Panc1 (cell line): ENCODE measurements around the gene ADRM1. TPM values are rescaled to one million over a fixed set of nuclear protein-coding genes. Genes with fewer than 3 reads are reported as not detected.
A peak's percentile ranks its signal among the peaks of the same experiment; 100 is the strongest.

Source experiments
- ATAC-seq: fragments of 200-7000 bp; cut with Tn5 transposase; 2 replicates; pipeline ENCODE4 v1.9.1; 2020; ENCODE audit warnings: mild to moderate bottlenecking, moderate library complexity
- BruUV-seq: library from RNA; stranded (reverse); fragments of 400-500 nt; replicated peaks from 2 replicates; lab custom pipeline; 2021; lab: Mats Ljungman, UMichigan
- CTCF ChIA-PET: fragments of 300-600 bp; sonication (Branson Sonifier 250); formaldehyde crosslinking; loops from one replicate; lab custom pipeline; 2022; ENCODE audit warnings: antibody characterized with exemption; lab: Charles Lee
- POLR2A ChIA-PET: fragments of 300-600 bp; sonication (Branson Sonifier 250); formaldehyde crosslinking; loops from one replicate; lab custom pipeline; 2022; ENCODE audit warnings: antibody characterized with exemption; lab: Charles Lee
- DNase-seq: peaks from one replicate; pipeline ENCODE4 v3.0.0-alpha.2; 2010; ENCODE audit warnings: low read depth, low spot score
- H3K27ac ChIP-seq: 2 replicates; pipeline ENCODE4 v1.5.1; 2011; ENCODE audit warnings: mild to moderate bottlenecking, low read length, inconsistent platforms
- H3K27me3 ChIP-seq: fragments of 200-500 bp; sonication (Bioruptor generic); 2 replicates; pipeline ENCODE4 v1.6.0; 2014; ENCODE audit warnings: low read length, inconsistent platforms; ENCODE audit not compliant: control insufficient read depth, insufficient read depth
- H3K36me3 ChIP-seq: fragments of 200-500 bp; sonication (Bioruptor generic); 2 replicates; pipeline ENCODE4 v1.5.1; 2014; ENCODE audit warnings: inconsistent platforms, mild to moderate bottlenecking, low read length, moderate library complexity; ENCODE audit not compliant: control insufficient read depth, insufficient read depth
- H3K4me1 ChIP-seq: 2 replicates; pipeline ENCODE4 v1.5.1; 2011; ENCODE audit warnings: inconsistent platforms, mild to moderate bottlenecking, low read length, moderate library complexity; ENCODE audit not compliant: control insufficient read depth, insufficient read depth
- H3K4me3 ChIP-seq, 2 experiments: 2 replicates each; pipeline ENCODE4 v1.5.1; 2011 to 2012; ENCODE audit warnings: low read depth in 2 of 2, low read length in 2 of 2, mild to moderate bottlenecking in 2 of 2, inconsistent platforms in 1 of 2, moderate library complexity in 1 of 2
- H3K9me3 ChIP-seq: fragments of 200-500 bp; sonication (Bioruptor generic); 2 replicates; pipeline ENCODE4 v1.5.1; 2014; ENCODE audit warnings: low read depth, mild to moderate bottlenecking, inconsistent platforms, low read length, moderate library complexity; ENCODE audit not compliant: control insufficient read depth, insufficient read depth
- POLR2AphosphoS5 ChIP-seq: IDR thresholded peaks from 2 replicates; pipeline ENCODE4 v1.6.1; 2012; ENCODE audit warnings: mild to moderate bottlenecking, low read depth, low read length, moderate library complexity
- SIN3A ChIP-seq: IDR thresholded peaks from 2 replicates; pipeline ENCODE4 v1.6.1; 2012; ENCODE audit warnings: low read depth, mild to moderate bottlenecking, low read length, moderate library complexity, borderline replicate concordance; ENCODE audit not compliant: insufficient read depth
- TCF7L2 ChIP-seq: IDR thresholded peaks from 2 replicates; pipeline ENCODE4 v1.6.1; 2011; ENCODE audit warnings: mild to moderate bottlenecking, low read depth, low read length, inconsistent platforms
- in situ Hi-C: cut with HindIII; loops from 2 replicates; pipeline ENCODE4 v1.10.0; 2016; ENCODE audit warnings: low sequenced_read_pairs, low pct_unique_long_range_greater_than_20kb
- intact Hi-C: fragments of 100-400 bp; cut with micrococcal nuclease; formaldehyde crosslinking; loops from one replicate; pipeline ENCODE4 v1.10.0; 2022; ENCODE audit not compliant: unreplicated experiment
- total RNA-seq: library from RNA; stranded (reverse); gene quantifications from one replicate; pipeline ENCODE4 v1.2.1, GENCODE V29; 2021; ENCODE audit not compliant: unreplicated experiment
- TF ChIP-seq, protein P1 (sequence below): fragments of 450-650 bp; IDR thresholded peaks from 2 replicates; pipeline ENCODE4 v1.5.1; 2017; ENCODE audit warnings: mild to moderate bottlenecking
- TF ChIP-seq, protein P2 (sequence below), 2 experiments: IDR thresholded peaks; 2 replicates each; pipeline ENCODE4 v1.6.1; 2011 to 2012; ENCODE audit warnings: low read depth in 2 of 2, control low read depth in 1 of 2, low read length in 1 of 2, mild to moderate bottlenecking in 1 of 2, moderate library complexity in 1 of 2; ENCODE audit not compliant: insufficient read depth in 1 of 2

ADRM1 gene
- total RNA-seq, 1 experiment from 2014 or later, result 194 TPM

DNA sequence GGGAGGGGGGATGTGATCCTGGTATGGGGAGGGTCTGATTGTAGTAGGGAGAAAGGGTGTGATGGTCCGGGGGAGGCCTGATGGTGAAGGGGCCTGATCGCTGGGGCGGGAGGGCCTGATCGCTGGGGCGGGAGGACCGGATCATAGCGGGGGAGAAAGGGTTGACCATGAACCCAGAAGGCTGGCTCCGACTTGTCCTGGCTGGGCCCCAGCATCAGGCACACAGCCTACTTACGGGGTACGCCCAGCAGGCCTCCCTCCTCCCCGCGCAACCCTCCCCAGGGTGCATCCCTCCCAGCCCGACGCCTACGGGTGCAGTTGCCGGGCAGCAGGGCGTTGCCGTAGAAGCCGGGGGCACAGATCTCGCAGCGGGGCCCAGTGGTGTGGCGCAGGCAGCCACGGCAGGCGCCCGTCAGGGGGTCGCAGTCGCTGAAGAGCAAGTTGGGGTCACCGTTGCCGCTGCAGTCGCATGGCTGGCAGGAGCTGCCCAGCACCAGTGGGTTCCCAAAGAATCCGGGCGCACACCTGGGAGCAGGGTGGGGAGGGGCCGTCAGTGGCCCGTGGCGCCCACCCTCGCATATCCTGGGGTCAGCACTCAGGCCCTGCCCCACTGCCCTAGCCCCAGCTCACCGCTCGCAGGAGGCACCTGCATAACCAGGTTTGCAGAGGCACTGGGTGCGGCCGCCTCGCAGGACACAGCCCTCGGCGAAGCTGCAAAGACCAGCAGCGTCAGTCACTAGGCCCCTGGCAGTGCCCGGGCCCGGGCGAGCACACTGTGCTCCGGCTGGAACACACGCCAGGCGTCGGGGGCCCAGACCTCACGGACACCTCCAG, 20.6 kb downstream of the ADRM1 start:
- Histone ChIP-seq H3K4me3 (no peak overlapping the region), H3K4me1 (peaks cover 4% of the 10 kb centered on the region; the same call in 1 of the 2 replicates), H3K27me3 (no peaks in the 10 kb centered on the region), H3K9me3 (no peaks in the 10 kb centered on the region), H3K27ac (no peak overlapping the region), H3K36me3 (peaks cover 6% of the 10 kb centered on the region)
- DNase-seq, result no peak
- intact Hi-C loops, result no loop called here
- BruUV-seq, result no TSS peak
- POLR2A ChIA-PET, result no interaction called here
- peak; percentile 25; the same call in 1 of the 2 replicates for TF ChIP-seq POLR2AphosphoS5
- TF ChIP-seq, protein P1, sequence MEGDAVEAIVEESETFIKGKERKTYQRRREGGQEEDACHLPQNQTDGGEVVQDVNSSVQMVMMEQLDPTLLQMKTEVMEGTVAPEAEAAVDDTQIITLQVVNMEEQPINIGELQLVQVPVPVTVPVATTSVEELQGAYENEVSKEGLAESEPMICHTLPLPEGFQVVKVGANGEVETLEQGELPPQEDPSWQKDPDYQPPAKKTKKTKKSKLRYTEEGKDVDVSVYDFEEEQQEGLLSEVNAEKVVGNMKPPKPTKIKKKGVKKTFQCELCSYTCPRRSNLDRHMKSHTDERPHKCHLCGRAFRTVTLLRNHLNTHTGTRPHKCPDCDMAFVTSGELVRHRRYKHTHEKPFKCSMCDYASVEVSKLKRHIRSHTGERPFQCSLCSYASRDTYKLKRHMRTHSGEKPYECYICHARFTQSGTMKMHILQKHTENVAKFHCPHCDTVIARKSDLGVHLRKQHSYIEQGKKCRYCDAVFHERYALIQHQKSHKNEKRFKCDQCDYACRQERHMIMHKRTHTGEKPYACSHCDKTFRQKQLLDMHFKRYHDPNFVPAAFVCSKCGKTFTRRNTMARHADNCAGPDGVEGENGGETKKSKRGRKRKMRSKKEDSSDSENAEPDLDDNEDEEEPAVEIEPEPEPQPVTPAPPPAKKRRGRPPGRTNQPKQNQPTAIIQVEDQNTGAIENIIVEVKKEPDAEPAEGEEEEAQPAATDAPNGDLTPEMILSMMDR, result no peak
- CTCF ChIA-PET, result no interaction called here
- in situ Hi-C loops, result no loop called here
- ATAC-seq, result no peak

DNA sequence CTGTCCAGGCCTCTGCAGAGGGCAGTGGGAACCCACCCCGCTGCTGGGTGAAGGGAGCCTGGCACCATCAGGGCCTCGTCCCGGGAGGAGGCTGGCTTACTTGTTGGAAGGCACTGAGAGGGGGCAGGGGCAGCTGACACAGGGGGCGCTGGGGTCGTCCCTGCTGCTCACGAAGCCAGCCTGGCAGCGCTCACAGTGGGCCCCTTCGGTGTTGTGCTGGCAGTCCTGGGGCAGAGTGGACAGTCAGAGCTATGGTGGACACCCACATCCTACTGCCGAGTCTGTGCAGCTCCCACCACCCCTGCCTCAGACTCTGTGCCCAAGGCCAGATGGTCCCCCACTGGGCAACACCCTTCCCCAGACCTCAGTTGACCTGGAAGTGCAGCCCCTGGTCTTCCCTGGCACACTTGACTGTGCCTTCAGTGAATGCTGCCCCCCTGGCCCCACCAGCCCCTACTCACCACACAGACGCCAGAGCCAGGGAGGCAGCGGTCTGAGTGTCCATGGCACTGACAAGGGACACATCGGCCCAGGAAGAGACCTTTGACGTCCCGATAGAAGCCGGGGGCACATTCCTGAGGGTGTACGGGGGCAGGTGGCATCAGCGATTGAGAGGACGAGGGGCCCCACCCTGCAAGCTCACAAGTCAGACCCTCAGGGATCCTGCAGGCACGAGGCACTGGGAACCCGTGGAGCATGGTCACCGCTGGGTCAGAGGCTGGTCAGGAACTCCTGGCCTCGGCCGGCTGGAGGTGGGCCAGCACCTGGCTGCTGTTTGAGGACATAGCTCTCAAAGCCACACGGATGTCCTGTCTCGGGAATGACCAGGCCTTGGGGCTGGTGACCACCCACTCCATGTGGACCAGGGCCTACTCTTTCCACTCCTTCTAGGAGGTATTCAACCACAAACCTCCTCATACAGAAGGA, 21.4 kb downstream of the ADRM1 start:
- DNase-seq (no peak), ATAC-seq (no peak)
- Histone ChIP-seq H3K27me3 (no peaks in the 10 kb centered on the region), H3K36me3 (peaks cover 7% of the 10 kb centered on the region), H3K4me3 (no peak overlapping the region), H3K9me3 (no peaks in the 10 kb centered on the region), H3K27ac (no peak overlapping the region), H3K4me1 (peaks cover 4% of the 10 kb centered on the region; the same call in 1 of the 2 replicates)
- in situ Hi-C loops (no loop called here), intact Hi-C loops (no loop called here)
- ChIA-PET CTCF (no interaction called here), POLR2A (no interaction called here)
- no TSS peak for BruUV-seq
- TF ChIP-seq TCF7L2, result no peak
- TF ChIP-seq, protein P1, result no peak

DNA sequence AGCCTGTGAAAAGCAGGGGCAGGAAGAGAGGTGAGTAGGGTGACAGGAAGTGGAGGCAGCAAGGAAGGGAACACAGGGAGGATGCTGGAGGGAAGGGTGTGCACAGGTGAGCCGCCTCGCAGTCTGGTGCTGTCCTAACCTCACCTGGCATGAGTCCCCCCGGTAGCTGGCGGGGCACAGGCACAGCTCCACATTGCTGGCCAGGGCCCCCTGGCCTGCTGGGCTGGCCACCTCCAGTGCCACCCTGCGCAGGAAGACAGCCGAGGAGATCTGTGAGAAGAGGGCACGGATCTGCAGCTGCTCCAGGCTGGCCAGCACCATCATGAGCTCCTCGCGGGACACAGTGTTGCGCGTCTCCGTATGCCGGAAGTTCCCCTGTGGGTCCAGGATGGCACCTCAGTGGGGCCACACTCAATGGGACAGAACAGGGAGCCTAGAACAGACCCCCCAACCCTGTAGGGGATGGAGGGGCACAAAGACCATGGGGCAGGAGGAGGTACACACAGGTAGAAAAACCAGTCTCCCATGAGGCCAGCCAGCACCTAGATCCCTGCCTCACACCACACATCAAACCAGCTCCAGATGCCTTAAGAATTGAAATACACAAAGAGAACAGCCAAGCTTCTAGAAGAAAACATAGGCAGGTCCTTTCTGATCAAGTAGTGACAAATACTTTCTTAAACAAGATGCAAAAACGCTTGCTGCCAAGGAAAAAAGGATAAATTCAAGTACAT, 22.5 kb downstream of the ADRM1 start:
- H3K27me3 ChIP-seq, result no peaks in the 10 kb centered on the region
- no peak overlapping the region for H3K27ac ChIP-seq
- no TSS peak for BruUV-seq
- no peak for DNase-seq
- ATAC-seq, result no peak
- H3K36me3 ChIP-seq, result peaks cover 8% of the 10 kb centered on the region
- TF ChIP-seq SIN3A (no peak), TCF7L2 (no peak), POLR2AphosphoS5 (no peak)
- TF ChIP-seq, protein P2, sequence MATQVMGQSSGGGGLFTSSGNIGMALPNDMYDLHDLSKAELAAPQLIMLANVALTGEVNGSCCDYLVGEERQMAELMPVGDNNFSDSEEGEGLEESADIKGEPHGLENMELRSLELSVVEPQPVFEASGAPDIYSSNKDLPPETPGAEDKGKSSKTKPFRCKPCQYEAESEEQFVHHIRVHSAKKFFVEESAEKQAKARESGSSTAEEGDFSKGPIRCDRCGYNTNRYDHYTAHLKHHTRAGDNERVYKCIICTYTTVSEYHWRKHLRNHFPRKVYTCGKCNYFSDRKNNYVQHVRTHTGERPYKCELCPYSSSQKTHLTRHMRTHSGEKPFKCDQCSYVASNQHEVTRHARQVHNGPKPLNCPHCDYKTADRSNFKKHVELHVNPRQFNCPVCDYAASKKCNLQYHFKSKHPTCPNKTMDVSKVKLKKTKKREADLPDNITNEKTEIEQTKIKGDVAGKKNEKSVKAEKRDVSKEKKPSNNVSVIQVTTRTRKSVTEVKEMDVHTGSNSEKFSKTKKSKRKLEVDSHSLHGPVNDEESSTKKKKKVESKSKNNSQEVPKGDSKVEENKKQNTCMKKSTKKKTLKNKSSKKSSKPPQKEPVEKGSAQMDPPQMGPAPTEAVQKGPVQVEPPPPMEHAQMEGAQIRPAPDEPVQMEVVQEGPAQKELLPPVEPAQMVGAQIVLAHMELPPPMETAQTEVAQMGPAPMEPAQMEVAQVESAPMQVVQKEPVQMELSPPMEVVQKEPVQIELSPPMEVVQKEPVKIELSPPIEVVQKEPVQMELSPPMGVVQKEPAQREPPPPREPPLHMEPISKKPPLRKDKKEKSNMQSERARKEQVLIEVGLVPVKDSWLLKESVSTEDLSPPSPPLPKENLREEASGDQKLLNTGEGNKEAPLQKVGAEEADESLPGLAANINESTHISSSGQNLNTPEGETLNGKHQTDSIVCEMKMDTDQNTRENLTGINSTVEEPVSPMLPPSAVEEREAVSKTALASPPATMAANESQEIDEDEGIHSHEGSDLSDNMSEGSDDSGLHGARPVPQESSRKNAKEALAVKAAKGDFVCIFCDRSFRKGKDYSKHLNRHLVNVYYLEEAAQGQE (IDR thresholded peaks at IDR 0.05; ENCODE audit: insufficient read depth in 1 of 2, low read depth in 2 of 2, low read length in 1 of 2), result no peak
- TF ChIP-seq, protein P1, result no peak
- POLR2A ChIA-PET, result no interaction called here
- intact Hi-C loops (no loop called here), in situ Hi-C loops (no loop called here)
- no peaks in the 10 kb centered on the region for H3K9me3 ChIP-seq
- CTCF ChIA-PET, result no interaction called here
- peaks cover 4% of the 10 kb centered on the region; the same call in 1 of the 2 replicates for H3K4me1 ChIP-seq
- no peak overlapping the region for H3K4me3 ChIP-seq
